Measurements from ENCODE around the gene UBE2U.

Gene UBE2U

GRCh38 chr1:64182207-64182606, 21.2 kb upstream of the UBE2U start:
- Histone ChIP-seq H3K36me3 (replicated peaks in 1 of 2; ENCODE audit: control insufficient read depth in 2 of 2, insufficient read depth in 2 of 2, low read length in 2 of 2) (peaks cover 0 to 2% of the 10 kb centered on the region in 2 donors), H4K91ac (ENCODE audit: low read depth, low read length, poor library complexity) (no peak overlapping the region), H3K4me2 (ENCODE audit: insufficient read depth, low read length, poor library complexity, severe bottlenecking) (no peak overlapping the region), H3K27me3 (ENCODE audit: control insufficient read depth in 3 of 3, insufficient read depth in 3 of 3, low read depth in 1 of 3, low read length in 3 of 3) (no peaks in the 10 kb centered on the region), H4K8ac (ENCODE audit: low read depth, low read length) (no peak overlapping the region), H2AFZ (ENCODE audit: low read length) (no peak overlapping the region), H3K9ac (ENCODE audit: low read depth, low read length, poor library complexity) (no peak overlapping the region), H3K4me1 (ENCODE audit: control insufficient read depth in 2 of 2, insufficient read depth in 1 of 2, low read depth in 1 of 2, low read length in 2 of 2) (peaks cover 0 to 2% of the 10 kb centered on the region in 2 donors), H3K27ac (replicated peaks; ENCODE audit: low read length) (no peak overlapping the region), H3K79me1 (ENCODE audit: low read depth, low read length) (no peaks in the 10 kb centered on the region), H3K14ac (ENCODE audit: low read length) (no peak overlapping the region), H2AK5ac (ENCODE audit: low read depth, low read length) (no peak overlapping the region), H2BK12ac (ENCODE audit: low read length) (no peak overlapping the region), H3K4me3 (ENCODE audit: low read length in 2 of 2) (no peak overlapping the region), H3K18ac (ENCODE audit: low read length) (no peak overlapping the region), H3K23ac (ENCODE audit: low read depth, low read length, poor library complexity) (no peak overlapping the region), H2BK15ac (ENCODE audit: low read length) (no peak overlapping the region), H3K9me3 (replicated peaks in 1 of 2; ENCODE audit: control insufficient read depth in 2 of 2, insufficient read depth in 1 of 2, low read depth in 1 of 2, low read length in 2 of 2) (no peaks in the 10 kb centered on the region), H2BK5ac (ENCODE audit: low read length) (no peak overlapping the region), H2BK120ac (ENCODE audit: low read depth, low read length) (no peak overlapping the region), H3K4ac (ENCODE audit: low read length) (no peak overlapping the region)
- WGBS, 2 donors (ENCODE audit: extremely low coverage in 2 of 2, insufficient read length in 2 of 2, insufficient replicate concordance in 1 of 2) = no CpG with 5 or more reads among the region's 2 CpGs
- no peak for DNase-seq (ENCODE audit: low spot score)

- Histone ChIP-seq H2BK12ac (ENCODE audit: low read length) (no peak overlapping the region), H2BK120ac (ENCODE audit: low read depth, low read length) (no peak overlapping the region), H3K4me2 (ENCODE audit: insufficient read depth, low read length, poor library complexity, severe bottlenecking) (no peak overlapping the region), H3K4me3 (ENCODE audit: low read length in 2 of 2) (no peak overlapping the region), H3K14ac (ENCODE audit: low read length) (no peak overlapping the region), H2AK5ac (ENCODE audit: low read depth, low read length) (no peak overlapping the region), H3K27me3 (ENCODE audit: control insufficient read depth in 3 of 3, insufficient read depth in 3 of 3, low read depth in 1 of 3, low read length in 3 of 3) (no peaks in the 10 kb centered on the region), H3K23ac (ENCODE audit: low read depth, low read length, poor library complexity) (no peak overlapping the region), H3K9ac (ENCODE audit: low read depth, low read length, poor library complexity) (no peak overlapping the region), H2AFZ (ENCODE audit: low read length) (peak overlapping the region; percentile 28), H3K18ac (ENCODE audit: low read length) (no peak overlapping the region), H2BK5ac (ENCODE audit: low read length) (no peak overlapping the region), H3K4me1 (ENCODE audit: control insufficient read depth in 2 of 2, insufficient read depth in 1 of 2, low read depth in 1 of 2, low read length in 2 of 2) (peaks cover 0 to 2% of the 10 kb centered on the region in 2 donors), H3K79me1 (ENCODE audit: low read depth, low read length) (no peaks in the 10 kb centered on the region), H3K27ac (replicated peaks; ENCODE audit: low read length) (no peak overlapping the region), H3K4ac (ENCODE audit: low read length) (no peak overlapping the region), H4K91ac (ENCODE audit: low read depth, low read length, poor library complexity) (no peak overlapping the region), H4K8ac (ENCODE audit: low read depth, low read length) (no peak overlapping the region), H3K9me3 (replicated peaks in 1 of 2; ENCODE audit: control insufficient read depth in 2 of 2, insufficient read depth in 1 of 2, low read depth in 1 of 2, low read length in 2 of 2) (no peaks in the 10 kb centered on the region), H2BK15ac (ENCODE audit: low read length) (no peak overlapping the region), H3K36me3 (replicated peaks in 1 of 2; ENCODE audit: control insufficient read depth in 2 of 2, insufficient read depth in 2 of 2, low read length in 2 of 2) (no peaks in the 10 kb centered on the region)
- WGBS, 2 donors (ENCODE audit: extremely low coverage in 2 of 2, insufficient read length in 2 of 2, insufficient replicate concordance in 1 of 2) = no CpG with 5 or more reads among the region's 5 CpGs
- DNase-seq (ENCODE audit: low spot score) = no peak
Measured at GRCh38 chr1:64183395-64184002, 19.9 kb upstream of the UBE2U start.

GRCh38 chr1:64184003-64184440, 19.4 kb upstream of the UBE2U start:
- no CpG with 5 or more reads among the region's 5 CpGs for WGBS, 2 donors (ENCODE audit: extremely low coverage in 2 of 2, insufficient read length in 2 of 2, insufficient replicate concordance in 1 of 2)
- H3K4ac ChIP-seq (ENCODE audit: low read length) = no peak overlapping the region
- peaks cover 0 to 2% of the 10 kb centered on the region in 2 donors for H3K4me1 ChIP-seq (ENCODE audit: control insufficient read depth in 2 of 2, insufficient read depth in 1 of 2, low read depth in 1 of 2, low read length in 2 of 2)
- H2AFZ ChIP-seq (ENCODE audit: low read length) = no peak overlapping the region
- H3K27ac ChIP-seq (replicated peaks; ENCODE audit: low read length) = no peak overlapping the region
- H3K4me2 ChIP-seq (ENCODE audit: insufficient read depth, low read length, poor library complexity, severe bottlenecking) = no peak overlapping the region
- no peaks in the 10 kb centered on the region for H3K9me3 ChIP-seq (replicated peaks in 1 of 2; ENCODE audit: control insufficient read depth in 2 of 2, insufficient read depth in 1 of 2, low read depth in 1 of 2, low read length in 2 of 2)
- H3K27me3 ChIP-seq (ENCODE audit: control insufficient read depth in 3 of 3, insufficient read depth in 3 of 3, low read depth in 1 of 3, low read length in 3 of 3) = no peaks in the 10 kb centered on the region
- H3K23ac ChIP-seq (ENCODE audit: low read depth, low read length, poor library complexity) = no peak overlapping the region
- H2BK120ac ChIP-seq (ENCODE audit: low read depth, low read length) = no peak overlapping the region
- no peak overlapping the region for H4K91ac ChIP-seq (ENCODE audit: low read depth, low read length, poor library complexity)
- no peak overlapping the region for H4K8ac ChIP-seq (ENCODE audit: low read depth, low read length)
- no peak overlapping the region for H2BK12ac ChIP-seq (ENCODE audit: low read length)
- no peak overlapping the region for H2AK5ac ChIP-seq (ENCODE audit: low read depth, low read length)
- H2BK5ac ChIP-seq (ENCODE audit: low read length) = no peak overlapping the region
- H3K14ac ChIP-seq (ENCODE audit: low read length) = no peak overlapping the region
- H3K9ac ChIP-seq (ENCODE audit: low read depth, low read length, poor library complexity) = no peak overlapping the region
- H2BK15ac ChIP-seq (ENCODE audit: low read length) = no peak overlapping the region
- no peak overlapping the region for H3K4me3 ChIP-seq (ENCODE audit: low read length in 2 of 2)
- no peaks in the 10 kb centered on the region for H3K79me1 ChIP-seq (ENCODE audit: low read depth, low read length)
- no peak for DNase-seq (ENCODE audit: low spot score)
- no peaks in the 10 kb centered on the region for H3K36me3 ChIP-seq (replicated peaks in 1 of 2; ENCODE audit: control insufficient read depth in 2 of 2, insufficient read depth in 2 of 2, low read length in 2 of 2)
- H3K18ac ChIP-seq (ENCODE audit: low read length) = no peak overlapping the region

- H3K27ac ChIP-seq (replicated peaks; ENCODE audit: low read length) = no peak overlapping the region
- H2BK12ac ChIP-seq (ENCODE audit: low read length) = no peak overlapping the region
- H3K18ac ChIP-seq (ENCODE audit: low read length) = no peak overlapping the region
- WGBS, 2 donors (ENCODE audit: extremely low coverage in 2 of 2, insufficient read length in 2 of 2, insufficient replicate concordance in 1 of 2) = no CpG with 5 or more reads among the region's 10 CpGs
- no peaks in the 10 kb centered on the region for H3K79me1 ChIP-seq (ENCODE audit: low read depth, low read length)
- no peak overlapping the region for H4K8ac ChIP-seq (ENCODE audit: low read depth, low read length)
- no peak overlapping the region for H3K14ac ChIP-seq (ENCODE audit: low read length)
- H3K4me1 ChIP-seq (ENCODE audit: control insufficient read depth in 2 of 2, insufficient read depth in 1 of 2, low read depth in 1 of 2, low read length in 2 of 2) = peaks cover 0 to 2% of the 10 kb centered on the region in 2 donors
- no peak overlapping the region for H3K9ac ChIP-seq (ENCODE audit: low read depth, low read length, poor library complexity)
- H2BK15ac ChIP-seq (ENCODE audit: low read length) = no peak overlapping the region
- peaks cover 0 to 3% (median 0%) of the 10 kb centered on the region in 3 experiments for H3K27me3 ChIP-seq (ENCODE audit: control insufficient read depth in 3 of 3, insufficient read depth in 3 of 3, low read depth in 1 of 3, low read length in 3 of 3)
- H4K91ac ChIP-seq (ENCODE audit: low read depth, low read length, poor library complexity) = no peak overlapping the region
- no peak overlapping the region for H2BK120ac ChIP-seq (ENCODE audit: low read depth, low read length)
- no peaks in the 10 kb centered on the region for H3K9me3 ChIP-seq (replicated peaks in 1 of 2; ENCODE audit: control insufficient read depth in 2 of 2, insufficient read depth in 1 of 2, low read depth in 1 of 2, low read length in 2 of 2)
- H3K4me2 ChIP-seq (ENCODE audit: insufficient read depth, low read length, poor library complexity, severe bottlenecking) = no peak overlapping the region
- H3K23ac ChIP-seq (ENCODE audit: low read depth, low read length, poor library complexity) = no peak overlapping the region
- no peak overlapping the region for H3K4ac ChIP-seq (ENCODE audit: low read length)
- H3K36me3 ChIP-seq (replicated peaks in 1 of 2; ENCODE audit: control insufficient read depth in 2 of 2, insufficient read depth in 2 of 2, low read length in 2 of 2) = no peaks in the 10 kb centered on the region
- no peak overlapping the region for H2AK5ac ChIP-seq (ENCODE audit: low read depth, low read length)
- DNase-seq (ENCODE audit: low spot score) = no peak
- no peak overlapping the region for H3K4me3 ChIP-seq (ENCODE audit: low read length in 2 of 2)
- H2BK5ac ChIP-seq (ENCODE audit: low read length) = no peak overlapping the region
- no peak overlapping the region for H2AFZ ChIP-seq (ENCODE audit: low read length)
Measured at GRCh38 chr1:64186138-64186897, 17.1 kb upstream of the UBE2U start.
